Breast epithelium (tissue), 3 donors: ENCODE data around the gene MET.

Source experiments
- CTCF ChIP-seq, 3 donors: fragments of 450-650 bp; IDR thresholded peaks; one replicate each; pipeline ENCODE4 v1.5.1; 2016 to 2017; ENCODE audit warnings: antibody characterized with exemption in 3 of 3, mild to moderate bottlenecking in 3 of 3, moderate library complexity in 3 of 3
- POLR2A ChIP-seq: fragments of 450-650 bp; IDR thresholded peaks from one replicate; pipeline ENCODE4 v1.6.1; 2016; ENCODE audit warnings: antibody characterized with exemption, mild to moderate bottlenecking, moderate library complexity
- POLR2AphosphoS5 ChIP-seq, 3 donors: sonication (generic); formaldehyde crosslinking; IDR thresholded peaks; one replicate each; pipeline ENCODE4 v1.6.1; 2017; ENCODE audit warnings: antibody characterized with exemption in 3 of 3

- TF ChIP-seq CTCF (IDR thresholded peaks at IDR 0.05): no peak
- no peak for TF ChIP-seq POLR2AphosphoS5 (IDR thresholded peaks at IDR 0.05)
- TF ChIP-seq POLR2A: no peak
Observed at GRCh38 chr7:116782177-116782711, 110.2 kb downstream of the MET start.
